SK-N-SH treated with all-trans-retinoic acid at 6 μM for 48 hours (cell line): ENCODE results near the gene INS.

ENCODE experiments used
- CSDC2 ChIP-seq: fragments of 250-450 bp; sonication (Bioruptor Pico); IDR thresholded peaks from 2 replicates; pipeline ENCODE4 v1.5.0; 2020; ENCODE audit warnings: mild to moderate bottlenecking, moderate library complexity
- OSR1 ChIP-seq: fragments of 250-450 bp; sonication (Bioruptor Pico); IDR thresholded peaks from 2 replicates; pipeline ENCODE4 v1.8.0; 2022; ENCODE audit warnings: moderate library complexity, mild to moderate bottlenecking, inconsistent platforms
- PPARA ChIP-seq: fragments of 250-450 bp; sonication (Bioruptor Pico); IDR thresholded peaks from 2 replicates; pipeline ENCODE4 v1.5.0; 2020; ENCODE audit warnings: mild to moderate bottlenecking, borderline replicate concordance
- SNAI2 ChIP-seq: fragments of 250-450 bp; sonication (Bioruptor Pico); IDR thresholded peaks from 2 replicates; pipeline ENCODE4 v1.5.0; 2020; ENCODE audit warnings: mild to moderate bottlenecking, moderate library complexity
- TCF4 ChIP-seq: fragments of 250-450 bp; sonication (Bioruptor Pico); IDR thresholded peaks from 2 replicates; pipeline ENCODE4 v1.8.0; 2021; ENCODE audit warnings: mild to moderate bottlenecking, moderate library complexity, borderline replicate concordance
- TOX ChIP-seq: fragments of 250-450 bp; sonication (Bioruptor Pico); IDR thresholded peaks from 2 replicates; pipeline ENCODE4 v1.8.0; 2021; ENCODE audit warnings: mild to moderate bottlenecking, moderate library complexity, borderline replicate concordance
- ZFP30 ChIP-seq: fragments of 450-650 bp; formaldehyde crosslinking; IDR thresholded peaks from 2 replicates; pipeline ENCODE4 v1.5.0; 2022; ENCODE audit warnings: mild to moderate bottlenecking, moderate library complexity
- TF ChIP-seq, protein P1 (sequence below): fragments of 250-450 bp; sonication (Bioruptor Pico); IDR thresholded peaks from 2 replicates; pipeline ENCODE4 v1.8.0; 2020; ENCODE audit warnings: mild to moderate bottlenecking, moderate library complexity, borderline replicate concordance

DNA sequence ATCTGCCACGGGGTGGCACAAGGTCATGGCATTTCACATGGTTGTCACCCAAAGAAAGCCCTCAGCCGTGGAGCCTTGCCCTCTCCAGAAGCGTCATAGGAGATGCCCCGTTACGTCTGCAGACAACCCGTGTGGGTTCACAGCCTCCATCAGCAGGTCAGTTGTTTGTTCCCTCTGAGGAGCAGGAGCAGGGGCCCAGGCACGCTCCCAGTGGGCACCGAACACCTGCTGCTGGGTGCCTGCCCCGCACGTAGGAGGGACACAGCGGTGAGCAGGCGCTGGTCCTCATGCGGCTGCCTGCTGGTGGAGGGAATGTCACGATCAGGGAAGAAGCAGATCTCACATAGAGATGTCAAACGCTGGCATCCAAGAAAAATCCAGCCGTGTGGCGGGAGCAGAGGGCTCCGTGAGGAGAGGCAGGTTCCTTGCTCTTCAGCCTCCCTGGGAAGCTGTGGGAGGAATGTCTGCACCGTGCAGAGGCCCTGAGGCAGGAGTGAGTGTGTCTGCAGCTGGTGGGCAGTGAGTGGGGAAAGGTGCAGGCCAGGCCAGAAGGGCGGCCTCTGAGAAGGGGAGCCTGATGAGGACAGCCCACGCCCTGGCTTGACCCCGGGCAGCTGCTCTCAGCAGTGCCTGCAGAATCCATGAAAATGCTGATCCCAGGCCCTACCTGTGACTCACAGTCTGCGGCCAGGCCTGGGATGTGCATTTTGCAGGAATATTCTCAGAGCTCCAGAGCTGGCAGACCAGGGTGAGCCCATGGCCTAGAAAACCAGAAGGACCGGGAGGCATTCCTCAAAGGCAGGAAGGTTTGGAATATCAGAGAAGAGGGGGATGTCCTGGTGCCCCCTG lies 47.0 kb upstream of the INS start:
- no peak for TF ChIP-seq SNAI2 (CRISPR knock-in tag)
- TF ChIP-seq OSR1 (CRISPR knock-in tag) = no peak
- TF ChIP-seq, protein P1, sequence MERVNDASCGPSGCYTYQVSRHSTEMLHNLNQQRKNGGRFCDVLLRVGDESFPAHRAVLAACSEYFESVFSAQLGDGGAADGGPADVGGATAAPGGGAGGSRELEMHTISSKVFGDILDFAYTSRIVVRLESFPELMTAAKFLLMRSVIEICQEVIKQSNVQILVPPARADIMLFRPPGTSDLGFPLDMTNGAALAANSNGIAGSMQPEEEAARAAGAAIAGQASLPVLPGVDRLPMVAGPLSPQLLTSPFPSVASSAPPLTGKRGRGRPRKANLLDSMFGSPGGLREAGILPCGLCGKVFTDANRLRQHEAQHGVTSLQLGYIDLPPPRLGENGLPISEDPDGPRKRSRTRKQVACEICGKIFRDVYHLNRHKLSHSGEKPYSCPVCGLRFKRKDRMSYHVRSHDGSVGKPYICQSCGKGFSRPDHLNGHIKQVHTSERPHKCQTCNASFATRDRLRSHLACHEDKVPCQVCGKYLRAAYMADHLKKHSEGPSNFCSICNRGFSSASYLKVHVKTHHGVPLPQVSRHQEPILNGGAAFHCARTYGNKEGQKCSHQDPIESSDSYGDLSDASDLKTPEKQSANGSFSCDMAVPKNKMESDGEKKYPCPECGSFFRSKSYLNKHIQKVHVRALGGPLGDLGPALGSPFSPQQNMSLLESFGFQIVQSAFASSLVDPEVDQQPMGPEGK (CRISPR knock-in tag) = no peak
- TF ChIP-seq CSDC2 (CRISPR knock-in tag) = no peak
- no peak for TF ChIP-seq PPARA (CRISPR knock-in tag)
- no peak for TF ChIP-seq TOX (CRISPR knock-in tag)
- TF ChIP-seq TCF4 (CRISPR knock-in tag) = no peak
- TF ChIP-seq ZFP30 (CRISPR knock-in tag) = no peak
